Parathyroid adenoma (tissue), 2 donors: ENCODE data around the gene TIGD4.

Source experiments
- H2AFZ ChIP-seq: fragments of 300-600 bp; sonication (generic); one replicate; pipeline ENCODE4 v1.7.0; 2017; ENCODE audit warnings: antibody characterized with exemption, mild to moderate bottlenecking
- H3K27ac ChIP-seq: fragments of 300-600 bp; sonication (generic); one replicate; pipeline ENCODE4 v1.7.0; 2017
- H3K27me3 ChIP-seq: fragments of 300-600 bp; sonication (generic); one replicate; pipeline ENCODE4 v1.7.0; 2017; ENCODE audit warnings: low read length; ENCODE audit not compliant: control insufficient read depth, insufficient read depth
- H3K36me3 ChIP-seq: fragments of 300-600 bp; sonication (generic); one replicate; pipeline ENCODE4 v1.7.0; 2017; ENCODE audit warnings: low read length; ENCODE audit not compliant: control insufficient read depth, insufficient read depth
- H3K4me1 ChIP-seq: fragments of 300-600 bp; sonication (generic); one replicate; pipeline ENCODE4 v1.7.0; 2017; ENCODE audit warnings: control low read depth
- H3K4me2 ChIP-seq: fragments of 300-600 bp; sonication (generic); one replicate; pipeline ENCODE4 v1.7.0; 2017; ENCODE audit warnings: low read length
- H3K4me3 ChIP-seq: fragments of 300-600 bp; sonication (generic); one replicate; pipeline ENCODE4 v1.7.0; 2017; ENCODE audit warnings: low read depth, low read length
- H3K79me2 ChIP-seq: fragments of 300-600 bp; sonication (generic); one replicate; pipeline ENCODE4 v1.7.0; 2017; ENCODE audit warnings: control low read depth
- H3K9ac ChIP-seq: fragments of 300-600 bp; sonication (generic); one replicate; pipeline ENCODE4 v1.7.0; 2017; ENCODE audit warnings: mild to moderate bottlenecking
- H3K9me3 ChIP-seq: fragments of 300-600 bp; sonication (generic); one replicate; pipeline ENCODE4 v1.7.0; 2017; ENCODE audit warnings: low read length; ENCODE audit not compliant: control insufficient read depth
- CTCF ChIP-seq: fragments of 300-600 bp; sonication (generic); IDR thresholded peaks from one replicate; pipeline ENCODE4 v1.7.0; 2017; ENCODE audit warnings: antibody characterized with exemption, mild to moderate bottlenecking
- donor health status: primary hyperparathyroidism.

Gene TIGD4

GRCh38 chr4:152735396-152735859 lies 44.1 kb downstream of the TIGD4 start:
- Histone ChIP-seq H3K9me3 (no peaks in the 10 kb centered on the region), H3K79me2 (no peaks in the 10 kb centered on the region), H3K4me2 (no peak overlapping the region), H3K36me3 (no peaks in the 10 kb centered on the region), H3K4me3 (no peak overlapping the region), H3K27ac (no peak overlapping the region), H3K9ac (no peak overlapping the region), H3K27me3 (no peaks in the 10 kb centered on the region), H3K4me1 (no peaks in the 10 kb centered on the region), H2AFZ (no peak overlapping the region)
- peak; percentile 31 for TF ChIP-seq CTCF

DNA sequence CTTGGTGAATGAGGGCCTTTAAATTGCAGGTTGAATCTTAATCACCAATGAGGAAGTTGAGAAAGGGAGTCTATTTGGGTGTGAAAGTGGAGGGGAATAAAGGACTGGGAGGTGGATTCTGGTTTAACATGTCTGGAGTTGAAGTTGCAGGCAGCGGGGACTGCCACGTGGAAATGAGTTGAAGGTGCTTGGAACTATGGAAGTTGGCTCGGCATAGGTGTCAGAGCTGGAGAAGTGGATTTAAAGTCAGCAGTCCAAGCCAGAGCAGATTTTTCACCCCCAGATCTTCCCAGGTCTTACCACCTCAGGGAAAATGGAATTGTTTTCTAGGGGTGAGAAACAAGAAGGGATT lies 44.9 kb downstream of the TIGD4 start:
- H3K9ac ChIP-seq: no peak overlapping the region
- no peak overlapping the region for H2AFZ ChIP-seq
- no peak overlapping the region for H3K27ac ChIP-seq
- no peaks in the 10 kb centered on the region for H3K4me1 ChIP-seq
- H3K36me3 ChIP-seq: no peaks in the 10 kb centered on the region
- H3K79me2 ChIP-seq: no peaks in the 10 kb centered on the region
- H3K9me3 ChIP-seq: no peaks in the 10 kb centered on the region
- no peak overlapping the region for H3K4me2 ChIP-seq
- no peak for TF ChIP-seq CTCF
- H3K4me3 ChIP-seq: no peak overlapping the region
- H3K27me3 ChIP-seq: no peaks in the 10 kb centered on the region

DNA sequence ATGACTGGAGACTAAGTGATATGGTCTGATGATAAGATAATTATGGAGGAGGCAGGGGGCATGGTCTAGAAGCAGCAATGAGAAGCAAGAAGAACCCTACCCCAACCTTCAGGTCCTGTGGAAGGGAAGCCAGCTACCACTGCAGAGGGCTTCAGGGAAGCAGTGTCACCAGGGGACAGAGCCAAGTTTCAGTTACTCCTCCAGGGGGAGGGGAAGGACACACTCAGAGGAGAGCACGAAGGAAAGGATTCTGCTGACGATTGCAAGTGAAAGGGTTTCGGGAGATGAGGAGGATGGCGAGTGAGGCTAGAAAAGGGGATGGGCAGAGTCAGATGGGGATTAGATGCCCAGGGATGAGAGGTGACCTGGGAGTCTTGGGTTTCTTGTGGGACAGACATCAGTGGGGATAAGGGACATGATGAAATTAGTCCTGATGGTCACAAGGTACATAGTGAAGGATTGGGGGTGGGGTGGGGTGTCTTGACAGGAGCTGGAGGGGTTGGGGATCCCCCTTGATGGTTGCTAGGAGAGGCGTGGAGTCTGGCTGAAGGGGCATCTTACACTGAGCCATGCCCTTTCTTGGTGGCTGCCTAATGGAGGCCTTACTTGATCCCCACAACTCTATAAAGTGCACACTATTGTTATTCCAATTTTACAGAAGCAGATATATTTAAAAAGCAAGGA lies 45.4 kb downstream of the TIGD4 start:
- no peak for TF ChIP-seq CTCF
- Histone ChIP-seq H3K9ac (no peak overlapping the region), H3K4me1 (no peaks in the 10 kb centered on the region), H3K4me2 (no peak overlapping the region), H3K79me2 (no peaks in the 10 kb centered on the region), H3K9me3 (no peaks in the 10 kb centered on the region), H2AFZ (no peak overlapping the region), H3K27ac (no peak overlapping the region), H3K36me3 (no peaks in the 10 kb centered on the region), H3K4me3 (no peak overlapping the region), H3K27me3 (no peaks in the 10 kb centered on the region)

DNA sequence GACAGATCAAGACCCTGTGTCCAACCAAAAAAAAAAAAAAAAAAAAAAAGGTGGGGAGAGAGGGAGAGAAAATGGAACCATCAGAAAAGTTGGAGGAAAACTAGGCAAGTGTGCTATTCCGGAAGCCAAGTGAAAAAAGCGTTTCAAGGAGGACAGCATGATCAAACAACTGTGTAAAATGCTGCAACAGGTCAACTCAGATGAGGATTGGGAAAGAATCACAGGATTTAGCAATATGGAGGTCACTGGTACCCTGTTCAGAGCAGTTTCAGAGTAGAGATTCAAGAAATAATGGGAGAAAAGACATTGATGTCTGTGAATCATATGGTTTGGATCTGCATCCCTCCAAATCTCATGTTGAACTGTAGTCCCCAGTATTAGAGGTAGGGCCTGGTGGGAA lies 47.5 kb downstream of the TIGD4 start:
- H3K4me1 ChIP-seq: no peaks in the 10 kb centered on the region
- H3K4me2 ChIP-seq: no peak overlapping the region
- no peaks in the 10 kb centered on the region for H3K36me3 ChIP-seq
- H3K79me2 ChIP-seq: no peaks in the 10 kb centered on the region
- H3K4me3 ChIP-seq: no peak overlapping the region
- no peak overlapping the region for H3K9ac ChIP-seq
- no peak overlapping the region for H2AFZ ChIP-seq
- H3K9me3 ChIP-seq: no peaks in the 10 kb centered on the region
- no peak for TF ChIP-seq CTCF
- H3K27me3 ChIP-seq: no peaks in the 10 kb centered on the region
- H3K27ac ChIP-seq: no peak overlapping the region

DNA sequence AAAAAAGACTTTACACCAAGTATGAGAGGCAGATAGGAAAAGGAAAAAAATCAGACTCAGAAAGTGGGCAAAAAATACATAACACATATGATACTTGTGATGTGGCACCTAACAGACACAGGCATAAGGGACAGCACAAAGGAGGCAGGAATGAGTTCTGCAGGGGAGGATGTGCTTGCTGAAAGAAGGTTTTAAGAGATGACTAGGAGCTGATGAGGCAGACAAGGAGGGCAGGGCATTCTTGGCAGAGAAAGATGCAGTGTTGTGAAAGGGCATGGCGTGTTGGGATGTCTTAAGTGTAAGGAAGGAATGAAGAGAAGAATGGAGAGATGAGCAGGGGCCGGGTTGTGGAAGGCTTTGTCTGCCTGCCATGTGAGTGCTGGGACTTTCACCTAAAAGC lies 50.1 kb downstream of the TIGD4 start:
- H3K27ac ChIP-seq: no peak overlapping the region
- H3K9me3 ChIP-seq: no peaks in the 10 kb centered on the region
- no peak overlapping the region for H3K4me2 ChIP-seq
- H3K27me3 ChIP-seq: no peaks in the 10 kb centered on the region
- no peak overlapping the region for H3K4me3 ChIP-seq
- no peak overlapping the region for H3K9ac ChIP-seq
- no peaks in the 10 kb centered on the region for H3K36me3 ChIP-seq
- H3K79me2 ChIP-seq: no peaks in the 10 kb centered on the region
- no peaks in the 10 kb centered on the region for H3K4me1 ChIP-seq
- H2AFZ ChIP-seq: no peak overlapping the region
- no peak for TF ChIP-seq CTCF
